Ovary (tissue), 3 donors: ENCODE data around the gene HRAS.

Source experiments
- EP300 ChIP-seq: sonication (generic); formaldehyde crosslinking; IDR thresholded peaks from one replicate; pipeline ENCODE4 v1.6.1; 2017; ENCODE audit warnings: antibody characterized with exemption
- POLR2A ChIP-seq: fragments of 450-650 bp; IDR thresholded peaks from one replicate; pipeline ENCODE4 v1.6.1; 2017; ENCODE audit warnings: antibody characterized with exemption, mild to moderate bottlenecking, moderate library complexity
- TF ChIP-seq, protein P1 (sequence below), 3 donors: fragments of 450-650 bp in 2 of 3; fragments of 200-600 bp in 1 of 3; IDR thresholded peaks; one replicate each; pipeline versions ENCODE4 v1.5.1 to v1.8.0; 2016 to 2022; ENCODE audit warnings: antibody characterized with exemption in 3 of 3, mild to moderate bottlenecking in 1 of 3
- donor health status: DM: no; HTN: no; CAD: no.

DNA sequence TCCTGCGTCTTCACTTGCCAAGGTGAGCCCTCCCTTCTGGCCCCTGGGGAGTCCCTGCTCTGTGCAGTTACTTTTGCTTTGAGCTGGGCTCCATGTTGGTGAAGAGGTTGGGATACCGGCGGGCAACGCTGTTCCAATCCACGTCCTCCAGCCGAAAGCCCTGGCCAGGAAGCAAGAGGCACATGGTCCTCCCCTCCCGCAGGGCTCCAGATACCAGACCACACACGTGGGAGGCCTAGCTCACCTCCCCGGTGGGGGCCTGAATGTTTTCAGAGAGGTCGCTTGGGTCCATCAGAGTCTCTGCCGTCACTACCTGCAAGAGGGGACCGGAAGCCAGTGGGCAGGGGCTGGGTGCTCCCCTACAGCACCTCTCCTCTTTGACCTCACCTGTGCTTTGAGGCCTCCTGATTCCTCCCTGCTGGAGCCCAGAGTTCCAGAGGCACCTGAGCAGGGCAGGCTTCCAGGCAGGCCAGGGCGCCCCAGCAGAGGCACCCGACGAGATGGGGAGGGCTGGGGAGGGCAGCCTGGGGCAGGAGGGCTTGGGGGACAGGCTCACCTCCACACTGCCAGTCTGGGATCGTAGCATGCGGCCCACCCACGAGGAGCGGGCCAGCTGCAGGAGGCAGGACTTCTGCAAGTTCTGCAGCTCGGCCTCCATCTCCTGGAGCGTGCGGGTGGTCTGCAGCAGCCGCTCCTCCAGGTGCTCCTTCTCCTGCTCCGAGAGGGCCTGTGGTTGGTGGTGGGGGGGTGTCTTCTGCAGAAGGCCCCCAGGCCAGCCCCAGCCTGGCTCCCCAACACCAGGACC, 22.2 kb upstream of the HRAS start:
- TF ChIP-seq, protein P1, sequence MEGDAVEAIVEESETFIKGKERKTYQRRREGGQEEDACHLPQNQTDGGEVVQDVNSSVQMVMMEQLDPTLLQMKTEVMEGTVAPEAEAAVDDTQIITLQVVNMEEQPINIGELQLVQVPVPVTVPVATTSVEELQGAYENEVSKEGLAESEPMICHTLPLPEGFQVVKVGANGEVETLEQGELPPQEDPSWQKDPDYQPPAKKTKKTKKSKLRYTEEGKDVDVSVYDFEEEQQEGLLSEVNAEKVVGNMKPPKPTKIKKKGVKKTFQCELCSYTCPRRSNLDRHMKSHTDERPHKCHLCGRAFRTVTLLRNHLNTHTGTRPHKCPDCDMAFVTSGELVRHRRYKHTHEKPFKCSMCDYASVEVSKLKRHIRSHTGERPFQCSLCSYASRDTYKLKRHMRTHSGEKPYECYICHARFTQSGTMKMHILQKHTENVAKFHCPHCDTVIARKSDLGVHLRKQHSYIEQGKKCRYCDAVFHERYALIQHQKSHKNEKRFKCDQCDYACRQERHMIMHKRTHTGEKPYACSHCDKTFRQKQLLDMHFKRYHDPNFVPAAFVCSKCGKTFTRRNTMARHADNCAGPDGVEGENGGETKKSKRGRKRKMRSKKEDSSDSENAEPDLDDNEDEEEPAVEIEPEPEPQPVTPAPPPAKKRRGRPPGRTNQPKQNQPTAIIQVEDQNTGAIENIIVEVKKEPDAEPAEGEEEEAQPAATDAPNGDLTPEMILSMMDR (IDR thresholded peaks at IDR 0.05): no peak
- TF ChIP-seq EP300 (no peak), POLR2A (no peak)
